ENCODE data around the gene USP36.

- TF ChIP-seq TCF7 (IDR thresholded peaks at IDR 0.05; ENCODE audit: borderline replicate concordance) (no peak), E2F3 (CRISPR knock-in tag; IDR thresholded peaks at IDR 0.05) (no peak), POLR2A (conservative IDR thresholded peaks at IDR 0.05) (no peak), NR2C1 (IDR thresholded peaks at IDR 0.05) (no peak), NR2C1 (tag; IDR thresholded peaks at IDR 0.05) (no peak), RAD21 (CRISPR knock-in tag; conservative IDR thresholded peaks at IDR 0.05 in 1 of 2, IDR thresholded peaks at IDR 0.05 in 1 of 2) (0 out of 4 replicates have a peak, but pooled peaks of 1 of the 2 experiments have one; percentile 5), ARID3A (IDR thresholded peaks at IDR 0.05; ENCODE audit: borderline replicate concordance, low read depth, low read length) (no peak), GMEB1 (CRISPR knock-in tag; IDR thresholded peaks at IDR 0.05) (no peak)
- TF ChIP-seq, protein P1, sequence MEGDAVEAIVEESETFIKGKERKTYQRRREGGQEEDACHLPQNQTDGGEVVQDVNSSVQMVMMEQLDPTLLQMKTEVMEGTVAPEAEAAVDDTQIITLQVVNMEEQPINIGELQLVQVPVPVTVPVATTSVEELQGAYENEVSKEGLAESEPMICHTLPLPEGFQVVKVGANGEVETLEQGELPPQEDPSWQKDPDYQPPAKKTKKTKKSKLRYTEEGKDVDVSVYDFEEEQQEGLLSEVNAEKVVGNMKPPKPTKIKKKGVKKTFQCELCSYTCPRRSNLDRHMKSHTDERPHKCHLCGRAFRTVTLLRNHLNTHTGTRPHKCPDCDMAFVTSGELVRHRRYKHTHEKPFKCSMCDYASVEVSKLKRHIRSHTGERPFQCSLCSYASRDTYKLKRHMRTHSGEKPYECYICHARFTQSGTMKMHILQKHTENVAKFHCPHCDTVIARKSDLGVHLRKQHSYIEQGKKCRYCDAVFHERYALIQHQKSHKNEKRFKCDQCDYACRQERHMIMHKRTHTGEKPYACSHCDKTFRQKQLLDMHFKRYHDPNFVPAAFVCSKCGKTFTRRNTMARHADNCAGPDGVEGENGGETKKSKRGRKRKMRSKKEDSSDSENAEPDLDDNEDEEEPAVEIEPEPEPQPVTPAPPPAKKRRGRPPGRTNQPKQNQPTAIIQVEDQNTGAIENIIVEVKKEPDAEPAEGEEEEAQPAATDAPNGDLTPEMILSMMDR (IDR thresholded peaks at IDR 0.05 in 2 of 3, conservative IDR thresholded peaks at IDR 0.05 in 1 of 3; ENCODE audit: insufficient read depth in 2 of 3, low read depth in 1 of 3, low read length in 3 of 3) = peak; percentile 45 to 64 (median 51); a peak in 5 of 6 replicates
These were observed 2.4 kb upstream of the USP36 start for GRCh38 chr17:78842881-78843565.

Measured in K562 (cell line).